Fibroblast of villous mesenchyme (primary cell): ENCODE results near the gene DOK5. TPM values are rescaled to one million over a fixed set of nuclear protein-coding genes. Genes with fewer than 3 reads are reported as not detected.

ENCODE experiments used
- DNase-seq: peaks from one replicate; pipeline ENCODE4 v3.0.0-alpha.2; 2010; ENCODE audit warnings: low read depth
- H3K4me3 ChIP-seq: 2 replicates; pipeline ENCODE4 v1.5.1; 2011; ENCODE audit warnings: low read depth, mild to moderate bottlenecking, low read length
- CTCF ChIP-seq: IDR thresholded peaks from 2 replicates; pipeline ENCODE4 v1.5.1; 2012; ENCODE audit warnings: low read depth, mild to moderate bottlenecking, low read length; ENCODE audit not compliant: insufficient read depth
- total RNA-seq: library from RNA; depleted of rRNA; stranded (reverse); fragments of >200 nt; gene quantifications from 2 replicates; pipeline ENCODE4 v1.2.3, GENCODE V29; 2012

Gene DOK5
- total RNA-seq, 1 donor: under 0.01 TPM

- H3K4me3 ChIP-seq: no peak overlapping the region
- no peak for DNase-seq
- no peak for TF ChIP-seq CTCF
Observed at GRCh38 chr20:54456423-54456822, 19.0 kb upstream of the DOK5 start.

- DNase-seq: no peak
- no peak for TF ChIP-seq CTCF
- no peak overlapping the region for H3K4me3 ChIP-seq
Observed at GRCh38 chr20:54456961-54457360, 18.4 kb upstream of the DOK5 start.

GRCh38 chr20:54458219-54458618 is 17.2 kb upstream of the DOK5 start:
- no peak overlapping the region for H3K4me3 ChIP-seq
- DNase-seq: no peak
- no peak for TF ChIP-seq CTCF

GRCh38 chr20:54459279-54459678 is 16.1 kb upstream of the DOK5 start:
- DNase-seq: no peak
- TF ChIP-seq CTCF: no peak
- H3K4me3 ChIP-seq: no peak overlapping the region

- TF ChIP-seq CTCF: no peak
- DNase-seq: no peak
- no peak overlapping the region for H3K4me3 ChIP-seq
Observed at GRCh38 chr20:54464003-54464402, 11.4 kb upstream of the DOK5 start.

GRCh38 chr20:54466127-54466526 is 9.3 kb upstream of the DOK5 start:
- no peak for TF ChIP-seq CTCF
- no peak for DNase-seq
- no peak overlapping the region for H3K4me3 ChIP-seq

GRCh38 chr20:54467622-54468021 is 7.8 kb upstream of the DOK5 start:
- TF ChIP-seq CTCF: no peak
- H3K4me3 ChIP-seq: no peak overlapping the region
- DNase-seq: no peak
